SK-N-SH (cell line): Measurements from ENCODE around the gene LAP3. TPM values are rescaled to one million over a fixed set of nuclear protein-coding genes. Genes with fewer than 3 reads are reported as not detected.

Source experiments
- CTCF ChIA-PET: fragments of 300-600, 350-600 bp; formaldehyde crosslinking; extraction: SDS; loops from one replicate; lab custom pipeline; 2021; lab: Yijun Ruan, JAX
- POLR2A ChIA-PET: fragments of 350-600 bp; sonication (Branson Sonifier 250); formaldehyde crosslinking; extraction: SDS; loops from one replicate; lab custom pipeline; 2020; ENCODE audit warnings: antibody characterized with exemption, inconsistent platforms; lab: Yijun Ruan, JAX
- DNase-seq: peaks from one replicate; pipeline ENCODE4 v3.0.0; 2012
- H2AFZ ChIP-seq: fragments of 200-600 bp; sonication (generic); 2 replicates; pipeline ENCODE4 v1.8.1; 2016; ENCODE audit warnings: antibody characterized with exemption, mild to moderate bottlenecking, low read depth
- H3F3A ChIP-seq: fragments of 200-600 bp; sonication (generic); replicated peaks from 2 replicates; pipeline ENCODE3; 2016; ENCODE audit warnings: antibody characterized with exemption, mild to moderate bottlenecking; ENCODE audit not compliant: insufficient read depth
- H3K27ac ChIP-seq, 2 experiments: fragments of 200-500 bp in 1 of 2; fragments of 200-600 bp in 1 of 2; sonication (Bioruptor generic) in 1 of 2; sonication (generic), shearing (Covaris generic) in 1 of 2; 2 replicates each; pipeline versions ENCODE4 v1.5.1 to v1.6.1; 2014 to 2016; ENCODE audit warnings: low read depth in 2 of 2, inconsistent platforms in 1 of 2, low read length in 1 of 2, mild to moderate bottlenecking in 1 of 2, mixed read lengths in 1 of 2
- H3K27me3 ChIP-seq: fragments of 200-600 bp; sonication (generic), shearing (Covaris generic); 2 replicates; pipeline ENCODE4 v1.6.1; 2016; ENCODE audit warnings: mixed run types; ENCODE audit not compliant: insufficient read depth
- H3K36me3 ChIP-seq, 2 experiments: fragments of 200-500 bp in 1 of 2; fragments of 200-600 bp in 1 of 2; sonication (Bioruptor generic) in 1 of 2; sonication (generic) in 1 of 2; replicated peaks in 1 of 2; 2 replicates each; pipeline versions ENCODE3 to v1.5.1; 2014 to 2016; ENCODE audit warnings: low read length in 1 of 2, mild to moderate bottlenecking in 1 of 2; ENCODE audit not compliant: insufficient read depth in 2 of 2, control insufficient read depth in 1 of 2
- H3K4me1 ChIP-seq, 2 experiments: fragments of 200-500 bp in 1 of 2; fragments of 200-600 bp in 1 of 2; sonication (Bioruptor generic) in 1 of 2; sonication (generic), shearing (Covaris generic) in 1 of 2; 2 replicates each; pipeline versions ENCODE4 v1.5.1 to v1.6.1; 2014 to 2016; ENCODE audit warnings: low read depth in 1 of 2, low read length in 1 of 2, mixed run types in 1 of 2; ENCODE audit not compliant: insufficient read depth in 2 of 2, control insufficient read depth in 1 of 2
- H3K4me2 ChIP-seq: fragments of 200-600 bp; sonication (generic), shearing (Covaris generic); 2 replicates; pipeline ENCODE4 v1.6.1; 2017; ENCODE audit warnings: mixed run types
- H3K4me3 ChIP-seq, 2 experiments: fragments of 200-500 bp in 1 of 2; fragments of 200-600 bp in 1 of 2; sonication (Bioruptor generic) in 1 of 2; sonication (generic), shearing (Covaris generic) in 1 of 2; 2 replicates each; pipeline versions ENCODE4 v1.5.1 to v1.8.1; 2014 to 2016; ENCODE audit warnings: low read depth in 2 of 2, inconsistent platforms in 1 of 2, low read length in 1 of 2, mild to moderate bottlenecking in 1 of 2, mixed read lengths in 1 of 2, moderate library complexity in 1 of 2
- H3K79me2 ChIP-seq: fragments of 200-600 bp; sonication (generic); 2 replicates; pipeline ENCODE4 v1.8.1; 2017; ENCODE audit warnings: mild to moderate bottlenecking; ENCODE audit not compliant: insufficient read depth
- H3K9ac ChIP-seq: fragments of 200-600 bp; sonication (generic); 2 replicates; pipeline ENCODE4 v1.6.1; 2017; ENCODE audit warnings: mixed run types
- H3K9me2 ChIP-seq: fragments of 200-600 bp; sonication (generic); 2 replicates; pipeline ENCODE4 v1.6.1; 2017; ENCODE audit warnings: mixed run types
- H3K9me3 ChIP-seq: fragments of 200-600 bp; sonication (generic); 2 replicates; pipeline ENCODE4 v1.6.1; 2017; ENCODE audit warnings: mixed run types, mild to moderate bottlenecking, moderate library complexity
- H4K20me1 ChIP-seq: fragments of 200-600 bp; sonication (generic); 2 replicates; pipeline ENCODE4 v1.6.1; 2017; ENCODE audit warnings: mild to moderate bottlenecking, mixed run types; ENCODE audit not compliant: insufficient read depth
- CHD2 ChIP-seq: fragments of 150-350 bp; IDR thresholded peaks from 2 replicates; pipeline ENCODE4 v1.6.1; 2018; ENCODE audit warnings: low read length; ENCODE audit not compliant: partially characterized antibody
- EP300 ChIP-seq, 2 experiments: IDR thresholded peaks; 2 replicates each; pipeline versions ENCODE4 v1.4.0 to v1.6.1; 2012; ENCODE audit warnings: borderline replicate concordance in 1 of 2, low read depth in 1 of 2, low read length in 1 of 2
- FOSL2 ChIP-seq: IDR thresholded peaks from 2 replicates; pipeline ENCODE4 v1.4.0; 2012; ENCODE audit warnings: low read depth, mild to moderate bottlenecking, moderate library complexity, borderline replicate concordance
- FOXJ3 ChIP-seq: sonication (generic); formaldehyde crosslinking; IDR thresholded peaks from 2 replicates; pipeline ENCODE4 v1.5.1; 2020; ENCODE audit warnings: mild to moderate bottlenecking, missing genetic modification reagents
- FOXM1 ChIP-seq: IDR thresholded peaks from 2 replicates; pipeline ENCODE4 v1.4.0; 2012; ENCODE audit warnings: low read depth, mild to moderate bottlenecking
- GABPA ChIP-seq: IDR thresholded peaks from 2 replicates; pipeline ENCODE4 v1.4.0; 2012; ENCODE audit warnings: low read depth, mild to moderate bottlenecking
- MEF2A ChIP-seq: IDR thresholded peaks from 2 replicates; pipeline ENCODE4 v1.4.0; 2012; ENCODE audit warnings: low read depth, borderline replicate concordance
- MXI1 ChIP-seq: IDR thresholded peaks from 2 replicates; pipeline ENCODE4 v1.6.1; 2012; ENCODE audit warnings: mild to moderate bottlenecking, low read depth, low read length, improper control_type of control experiment
- NFIC ChIP-seq: IDR thresholded peaks from 2 replicates; pipeline ENCODE4 v1.4.0; 2012; ENCODE audit warnings: borderline replicate concordance
- POLR2AphosphoS5 ChIP-seq: IDR thresholded peaks from 2 replicates; pipeline ENCODE4 v1.6.1; 2012; ENCODE audit warnings: low read depth, low read length
- RAD21 ChIP-seq: IDR thresholded peaks from 2 replicates; pipeline ENCODE4 v1.6.1; 2012; ENCODE audit warnings: mild to moderate bottlenecking, low read length
- RFX5 ChIP-seq: IDR thresholded peaks from 2 replicates; pipeline ENCODE4 v1.6.1; 2012; ENCODE audit warnings: mild to moderate bottlenecking, improper control_type of control experiment, low read length
- RXRA ChIP-seq: IDR thresholded peaks from 2 replicates; pipeline ENCODE4 v1.4.0; 2012; ENCODE audit warnings: low read depth, mild to moderate bottlenecking, borderline replicate concordance
- SIN3A ChIP-seq: IDR thresholded peaks from 2 replicates; pipeline ENCODE4 v1.6.1; 2012; ENCODE audit warnings: low read depth, mild to moderate bottlenecking, low read length, moderate library complexity, borderline replicate concordance
- SMC3 ChIP-seq: IDR thresholded peaks from 2 replicates; pipeline ENCODE4 v1.6.1; 2012; ENCODE audit warnings: low read depth, low read length, improper control_type of control experiment
- TEAD4 ChIP-seq: IDR thresholded peaks from 2 replicates; pipeline ENCODE4 v1.4.0; 2012; ENCODE audit warnings: mild to moderate bottlenecking, borderline replicate concordance; ENCODE audit not compliant: insufficient read depth
- YY1 ChIP-seq: IDR thresholded peaks from 2 replicates; pipeline ENCODE4 v1.4.0; 2012; ENCODE audit warnings: low read depth, mild to moderate bottlenecking
- WGBS: methylation state at CpG from one replicate; pipeline ENCODE4 v1.1.6; 2017; ENCODE audit warnings: low lambda C conversion rate; 5-methylcytosine and 5-hydroxymethylcytosine counted together
- polyA plus RNA-seq, 3 experiments: library from polyadenylated mRNA; depleted of rRNA; stranded (reverse); fragments of >200 nt; gene quantifications; 2 replicates each; pipeline ENCODE4 v1.2.3, GENCODE V29; 2012
- TF ChIP-seq, protein P1 (sequence below): fragments of 200-600 bp; sonication (generic); IDR thresholded peaks from 2 replicates; pipeline ENCODE4 v1.6.1; 2017; ENCODE audit warnings: antibody characterized with exemption, mild to moderate bottlenecking, moderate library complexity
- TF ChIP-seq, protein P2 (sequence below): IDR thresholded peaks from 2 replicates; pipeline ENCODE4 v1.4.0; 2012; ENCODE audit warnings: low read depth
- TF ChIP-seq, protein P3 (sequence below): fragments of 150-350 bp; IDR thresholded peaks from 2 replicates; pipeline ENCODE4 v1.6.1; 2017; ENCODE audit warnings: antibody characterized with exemption, low read length, low read depth, borderline replicate concordance
- TF ChIP-seq, protein P4 (sequence below): IDR thresholded peaks from 2 replicates; pipeline ENCODE4 v1.4.0; 2012; ENCODE audit warnings: low read depth, borderline replicate concordance

The LAP3 gene
- polyA plus RNA-seq, 1 of the 3 experiments (the other 2 are of a cell fraction) = 53.2 TPM

- H3K27ac ChIP-seq = no peak overlapping the region
- no peak overlapping the region for H3K4me3 ChIP-seq
- POLR2A ChIA-PET = interaction anchor here (0.7 kb wide), 1 partner anchor 35 kb away, joined by 9 read pairs; the partner anchor contains the start of gene QDPR
- no peaks in the 10 kb centered on the region for H3F3A ChIP-seq
- H3K36me3 ChIP-seq = no peaks in the 10 kb centered on the region
- no peaks in the 10 kb centered on the region for H3K9me3 ChIP-seq
- H3K4me1 ChIP-seq = peaks cover 0 to 3% of the 10 kb centered on the region in 2 experiments; a peak in 1 of 4 replicates
- no peaks in the 10 kb centered on the region; the same call in 1 of the 2 replicates for H3K27me3 ChIP-seq
- no peak for DNase-seq
- no peaks in the 10 kb centered on the region for H3K79me2 ChIP-seq
- H2AFZ ChIP-seq = no peak overlapping the region
- H4K20me1 ChIP-seq = no peaks in the 10 kb centered on the region
- no peak overlapping the region for H3K4me2 ChIP-seq
- H3K9me2 ChIP-seq = no peaks in the 10 kb centered on the region
- 92% methylated on average over 6 of the region's 12 CpGs for WGBS
- TF ChIP-seq, protein P1, sequence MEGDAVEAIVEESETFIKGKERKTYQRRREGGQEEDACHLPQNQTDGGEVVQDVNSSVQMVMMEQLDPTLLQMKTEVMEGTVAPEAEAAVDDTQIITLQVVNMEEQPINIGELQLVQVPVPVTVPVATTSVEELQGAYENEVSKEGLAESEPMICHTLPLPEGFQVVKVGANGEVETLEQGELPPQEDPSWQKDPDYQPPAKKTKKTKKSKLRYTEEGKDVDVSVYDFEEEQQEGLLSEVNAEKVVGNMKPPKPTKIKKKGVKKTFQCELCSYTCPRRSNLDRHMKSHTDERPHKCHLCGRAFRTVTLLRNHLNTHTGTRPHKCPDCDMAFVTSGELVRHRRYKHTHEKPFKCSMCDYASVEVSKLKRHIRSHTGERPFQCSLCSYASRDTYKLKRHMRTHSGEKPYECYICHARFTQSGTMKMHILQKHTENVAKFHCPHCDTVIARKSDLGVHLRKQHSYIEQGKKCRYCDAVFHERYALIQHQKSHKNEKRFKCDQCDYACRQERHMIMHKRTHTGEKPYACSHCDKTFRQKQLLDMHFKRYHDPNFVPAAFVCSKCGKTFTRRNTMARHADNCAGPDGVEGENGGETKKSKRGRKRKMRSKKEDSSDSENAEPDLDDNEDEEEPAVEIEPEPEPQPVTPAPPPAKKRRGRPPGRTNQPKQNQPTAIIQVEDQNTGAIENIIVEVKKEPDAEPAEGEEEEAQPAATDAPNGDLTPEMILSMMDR = no peak
- no peak for TF ChIP-seq FOXJ3 (CRISPR knock-in tag)
- TF ChIP-seq GABPA = no peak
- TF ChIP-seq YY1 = no peak
- no peak for TF ChIP-seq FOSL2
- TF ChIP-seq MEF2A = no peak
- TF ChIP-seq CHD2 = no peak
- TF ChIP-seq FOXM1 = no peak
- TF ChIP-seq, protein P2, sequence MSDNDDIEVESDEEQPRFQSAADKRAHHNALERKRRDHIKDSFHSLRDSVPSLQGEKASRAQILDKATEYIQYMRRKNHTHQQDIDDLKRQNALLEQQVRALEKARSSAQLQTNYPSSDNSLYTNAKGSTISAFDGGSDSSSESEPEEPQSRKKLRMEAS = no peak
- no peak for TF ChIP-seq EP300 (IDR thresholded peaks at IDR 0.05; ENCODE audit: borderline replicate concordance in 1 of 2, low read depth in 1 of 2, low read length in 1 of 2)
- TF ChIP-seq, protein P3, sequence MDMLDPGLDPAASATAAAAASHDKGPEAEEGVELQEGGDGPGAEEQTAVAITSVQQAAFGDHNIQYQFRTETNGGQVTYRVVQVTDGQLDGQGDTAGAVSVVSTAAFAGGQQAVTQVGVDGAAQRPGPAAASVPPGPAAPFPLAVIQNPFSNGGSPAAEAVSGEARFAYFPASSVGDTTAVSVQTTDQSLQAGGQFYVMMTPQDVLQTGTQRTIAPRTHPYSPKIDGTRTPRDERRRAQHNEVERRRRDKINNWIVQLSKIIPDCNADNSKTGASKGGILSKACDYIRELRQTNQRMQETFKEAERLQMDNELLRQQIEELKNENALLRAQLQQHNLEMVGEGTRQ = no peak
- TF ChIP-seq MXI1 = no peak
- TF ChIP-seq RXRA = no peak
- no peak for TF ChIP-seq RAD21
- no peak overlapping the region for H3K9ac ChIP-seq
- CTCF ChIA-PET = interaction anchor here (1.1 to 4.8 kb wide), 4 partner anchors 28 to 262 kb away, joined by 3 to 44 read pairs (median 4); partner anchors contain the start of genes DCAF16 and NCAPG
Measured at GRCh38 chr4:17546678-17547077, 30.3 kb upstream of the LAP3 start.

DNA sequence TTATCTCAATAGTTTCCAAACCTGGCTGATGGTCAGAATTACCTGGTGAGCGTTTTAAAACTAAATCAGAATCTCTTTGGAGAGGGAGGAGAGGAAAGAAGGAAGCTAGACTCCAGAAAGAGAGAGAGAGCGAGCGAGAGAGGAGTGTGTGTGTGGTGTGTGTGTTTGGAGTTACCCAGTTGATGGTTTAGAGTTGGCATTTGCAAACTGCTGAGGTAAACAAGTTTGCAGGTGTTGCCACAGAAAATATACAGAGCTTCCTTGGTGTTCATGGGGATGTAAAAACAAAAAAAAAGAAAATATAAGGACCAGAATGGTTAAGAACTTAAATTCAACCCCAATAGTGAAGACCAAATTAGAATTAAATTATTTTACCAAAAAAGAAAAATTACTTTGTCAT lies 26.4 kb upstream of the LAP3 start:
- Histone ChIP-seq H3K4me3 (no peak overlapping the region), H3K9me3 (no peaks in the 10 kb centered on the region), H3K4me2 (no peak overlapping the region), H3K36me3 (no peaks in the 10 kb centered on the region), H3K79me2 (no peaks in the 10 kb centered on the region), H3K27ac (no peak overlapping the region), H3K27me3 (peaks cover 8% of the 10 kb centered on the region; the same call in 1 of the 2 replicates), H4K20me1 (no peaks in the 10 kb centered on the region), H3F3A (no peaks in the 10 kb centered on the region), H3K9ac (no peak overlapping the region), H3K4me1 (peaks cover 0 to 5% of the 10 kb centered on the region in 2 experiments; a peak in 1 of 4 replicates), H2AFZ (no peak overlapping the region), H3K9me2 (no peaks in the 10 kb centered on the region)
- CTCF ChIA-PET = interaction anchor here (1.0 to 4.8 kb wide), 4 partner anchors 10 to 258 kb away, joined by 3 to 44 read pairs (median 24); partner anchors contain the start of genes DCAF16 and NCAPG
- DNase-seq = no peak
- 96% methylated on average over 3 of the region's 3 CpGs for WGBS
- POLR2A ChIA-PET = no interaction called here
- TF ChIP-seq POLR2AphosphoS5 (no peak), RFX5 (no peak), TEAD4 (no peak), MEF2A (no peak), SIN3A (no peak), SMC3 (no peak), GABPA (no peak), RXRA (no peak), YY1 (no peak), NFIC (no peak)
- TF ChIP-seq, protein P1 = no peak
- TF ChIP-seq, protein P4, sequence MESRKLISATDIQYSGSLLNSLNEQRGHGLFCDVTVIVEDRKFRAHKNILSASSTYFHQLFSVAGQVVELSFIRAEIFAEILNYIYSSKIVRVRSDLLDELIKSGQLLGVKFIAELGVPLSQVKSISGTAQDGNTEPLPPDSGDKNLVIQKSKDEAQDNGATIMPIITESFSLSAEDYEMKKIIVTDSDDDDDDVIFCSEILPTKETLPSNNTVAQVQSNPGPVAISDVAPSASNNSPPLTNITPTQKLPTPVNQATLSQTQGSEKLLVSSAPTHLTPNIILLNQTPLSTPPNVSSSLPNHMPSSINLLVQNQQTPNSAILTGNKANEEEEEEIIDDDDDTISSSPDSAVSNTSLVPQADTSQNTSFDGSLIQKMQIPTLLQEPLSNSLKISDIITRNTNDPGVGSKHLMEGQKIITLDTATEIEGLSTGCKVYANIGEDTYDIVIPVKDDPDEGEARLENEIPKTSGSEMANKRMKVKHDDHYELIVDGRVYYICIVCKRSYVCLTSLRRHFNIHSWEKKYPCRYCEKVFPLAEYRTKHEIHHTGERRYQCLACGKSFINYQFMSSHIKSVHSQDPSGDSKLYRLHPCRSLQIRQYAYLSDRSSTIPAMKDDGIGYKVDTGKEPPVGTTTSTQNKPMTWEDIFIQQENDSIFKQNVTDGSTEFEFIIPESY = no peak
